ENCODE results near the gene FEM1A. TPM values are rescaled to one million over a fixed set of nuclear protein-coding genes. Genes with fewer than 3 reads are reported as not detected.

Gene FEM1A
- total RNA-seq, 1 experiment from 2014 or later: 20.0 TPM

- Histone ChIP-seq H3K4me2 (ENCODE audit: insufficient read depth, insufficient read length, low read length) (no peak overlapping the region), H4K8ac (replicated peaks; ENCODE audit: insufficient read length, low read depth, low read length) (no peak overlapping the region), H3K9me3 (ENCODE audit: control insufficient read depth, low read depth, low read length) (no peaks in the 10 kb centered on the region), H4K91ac (ENCODE audit: insufficient read length, low read depth, low read length) (no peak overlapping the region), H2BK12ac (ENCODE audit: insufficient read length, low read depth, low read length) (no peak overlapping the region), H3K56ac (ENCODE audit: insufficient read length, low read depth, low read length) (no peak overlapping the region), H3K79me1 (ENCODE audit: insufficient read depth, low read depth, low read length, poor library complexity, severe bottlenecking) (no peaks in the 10 kb centered on the region), H3K9ac (ENCODE audit: extremely low read depth, insufficient read length, low read length) (no peak overlapping the region), H3K4ac (ENCODE audit: low read depth, low read length) (no peak overlapping the region), H2BK5ac (ENCODE audit: insufficient read length, low read length) (no peak overlapping the region), H3K4me1 (ENCODE audit: insufficient read depth, low read length) (no peaks in the 10 kb centered on the region), H3K23me2 (ENCODE audit: insufficient read length, low read depth, low read length, poor library complexity, severe bottlenecking) (no peaks in the 10 kb centered on the region), H3K18ac (ENCODE audit: insufficient read length, low read depth, low read length) (no peak overlapping the region), H3K27ac (ENCODE audit: insufficient read length, low read depth, low read length) (no peak overlapping the region), H3T11ph (ENCODE audit: low read length) (no peak overlapping the region), H2BK20ac (ENCODE audit: low read depth, low read length, poor library complexity, severe bottlenecking) (no peak overlapping the region), H3K23ac (ENCODE audit: insufficient read length, low read depth, low read length) (no peak overlapping the region), H3K27me3 (ENCODE audit: insufficient read depth, low read length) (no peaks in the 10 kb centered on the region), H4K20me1 (ENCODE audit: control insufficient read depth, insufficient read depth, insufficient read length) (no peaks in the 10 kb centered on the region), H4K5ac (ENCODE audit: insufficient read length, low read depth, low read length) (no peak overlapping the region), H2BK120ac (ENCODE audit: low read depth, low read length, poor library complexity, severe bottlenecking) (no peak overlapping the region), H3K79me2 (ENCODE audit: insufficient read depth, low read length) (no peaks in the 10 kb centered on the region), H3K14ac (ENCODE audit: insufficient read depth, low read length) (no peak overlapping the region), H2AK5ac (ENCODE audit: insufficient read length, low read length) (no peak overlapping the region), H2AFZ (ENCODE audit: low read length) (no peak overlapping the region), H2BK15ac (ENCODE audit: low read depth, low read length) (no peak overlapping the region)
- no peak for DNase-seq
- Mint-ChIP-seq H3K9me3 (no peaks in the 10 kb centered on the region), H3K27me3 (ENCODE audit: low read depth) (no peaks in the 10 kb centered on the region), H3K36me3 (ENCODE audit: insufficient read depth in 1 of 3, low read depth in 3 of 3) (peaks cover 9 to 21% (median 13%) of the 10 kb centered on the region in 3 experiments; a peak in 6 of 7 replicates), H3K4me3 (no peak overlapping the region), H3K27ac (no peak overlapping the region), H3K4me1 (no peaks in the 10 kb centered on the region)
- no CpG with 5 or more reads among the region's 23 CpGs for WGBS (ENCODE audit: extremely low coverage, insufficient read length, low lambda C conversion rate)
- no peak for TF ChIP-seq CTCF (conservative IDR thresholded peaks at IDR 0.05)
These were observed 9.1 kb downstream of the FEM1A start for GRCh38 chr19:4800591-4801081.
